Measurements from ENCODE around the gene TNRC6B.
A peak's percentile ranks its signal among the peaks of the same experiment; 100 is the strongest.

TNRC6B gene

GRCh38 chr22:40198733-40199132 lies 21.0 kb downstream of the TNRC6B start:
- Mint-ChIP-seq H3K27ac (peak overlapping the region; percentile 63), H3K36me3 (peaks cover 2% of the 10 kb centered on the region), H3K4me3 (no peak overlapping the region), H3K9me3 (no peaks in the 10 kb centered on the region), H3K27me3 (no peaks in the 10 kb centered on the region), H3K4me1 (peaks cover 81% of the 10 kb centered on the region)

GRCh38 chr22:40199223-40199622 lies 21.5 kb downstream of the TNRC6B start:
- Mint-ChIP-seq H3K36me3 (peaks cover 2% of the 10 kb centered on the region), H3K4me1 (peaks cover 81% of the 10 kb centered on the region), H3K27me3 (no peaks in the 10 kb centered on the region), H3K27ac (peak overlapping the region; percentile 63), H3K4me3 (no peak overlapping the region), H3K9me3 (no peaks in the 10 kb centered on the region)

- H3K27me3 Mint-ChIP-seq, result no peaks in the 10 kb centered on the region
- H3K27ac Mint-ChIP-seq, result no peak overlapping the region
- H3K4me1 Mint-ChIP-seq, result peaks cover 81% of the 10 kb centered on the region
- H3K36me3 Mint-ChIP-seq, result peaks cover 2% of the 10 kb centered on the region
- H3K9me3 Mint-ChIP-seq, result no peaks in the 10 kb centered on the region
- H3K4me3 Mint-ChIP-seq, result no peak overlapping the region
Observed at GRCh38 chr22:40199852-40200251, 22.1 kb downstream of the TNRC6B start.

GRCh38 chr22:40200795-40201530 lies 23.2 kb downstream of the TNRC6B start:
- H3K27ac Mint-ChIP-seq, result peak overlapping the region; percentile 79
- peaks cover 83% of the 10 kb centered on the region for H3K4me1 Mint-ChIP-seq
- H3K27me3 Mint-ChIP-seq, result no peaks in the 10 kb centered on the region
- H3K4me3 Mint-ChIP-seq, result no peak overlapping the region
- H3K9me3 Mint-ChIP-seq, result no peaks in the 10 kb centered on the region
- peaks cover 2% of the 10 kb centered on the region for H3K36me3 Mint-ChIP-seq

- peaks cover 3% of the 10 kb centered on the region for H3K36me3 Mint-ChIP-seq
- peak overlapping the region; percentile 97 for H3K27ac Mint-ChIP-seq
- H3K4me3 Mint-ChIP-seq, result no peak overlapping the region
- peaks cover 78% of the 10 kb centered on the region for H3K4me1 Mint-ChIP-seq
- H3K27me3 Mint-ChIP-seq, result no peaks in the 10 kb centered on the region
- H3K9me3 Mint-ChIP-seq, result no peaks in the 10 kb centered on the region
Observed at GRCh38 chr22:40202225-40202944, 24.7 kb downstream of the TNRC6B start.

- peaks cover 4% of the 10 kb centered on the region for H3K36me3 Mint-ChIP-seq
- H3K4me3 Mint-ChIP-seq, result peak overlapping the region; percentile 68
- no peaks in the 10 kb centered on the region for H3K9me3 Mint-ChIP-seq
- H3K27me3 Mint-ChIP-seq, result no peaks in the 10 kb centered on the region
- peaks cover 82% of the 10 kb centered on the region for H3K4me1 Mint-ChIP-seq
- H3K27ac Mint-ChIP-seq, result peak overlapping the region; percentile 97
Observed at GRCh38 chr22:40203572-40203971, 25.8 kb downstream of the TNRC6B start.

GRCh38 chr22:40204321-40205116 lies 26.8 kb downstream of the TNRC6B start:
- Mint-ChIP-seq H3K27ac (peak overlapping the region; percentile 97), H3K27me3 (no peaks in the 10 kb centered on the region), H3K4me1 (peaks cover 82% of the 10 kb centered on the region), H3K4me3 (no peak overlapping the region), H3K36me3 (peaks cover 4% of the 10 kb centered on the region), H3K9me3 (no peaks in the 10 kb centered on the region)

- Mint-ChIP-seq H3K27me3 (no peaks in the 10 kb centered on the region), H3K36me3 (peaks cover 4% of the 10 kb centered on the region), H3K9me3 (no peaks in the 10 kb centered on the region), H3K4me1 (peaks cover 87% of the 10 kb centered on the region), H3K4me3 (no peak overlapping the region), H3K27ac (peak overlapping the region; percentile 65)
Observed at GRCh38 chr22:40206561-40206960, 28.8 kb downstream of the TNRC6B start.

GRCh38 chr22:40210818-40211217 lies 33.1 kb downstream of the TNRC6B start:
- Mint-ChIP-seq H3K27me3 (no peaks in the 10 kb centered on the region), H3K4me3 (peak overlapping the region; percentile 4), H3K4me1 (peaks cover 87% of the 10 kb centered on the region), H3K9me3 (no peaks in the 10 kb centered on the region), H3K27ac (peak overlapping the region; percentile 60), H3K36me3 (peaks cover 2% of the 10 kb centered on the region)

GRCh38 chr22:40211476-40212054 lies 33.8 kb downstream of the TNRC6B start:
- Mint-ChIP-seq H3K27me3 (no peaks in the 10 kb centered on the region), H3K9me3 (no peaks in the 10 kb centered on the region), H3K4me3 (peak overlapping the region; percentile 4), H3K27ac (peak overlapping the region; percentile 87), H3K4me1 (peaks cover 89% of the 10 kb centered on the region), H3K36me3 (peaks cover 2% of the 10 kb centered on the region)

GRCh38 chr22:40212121-40212520 lies 34.4 kb downstream of the TNRC6B start:
- Mint-ChIP-seq H3K27ac (peak overlapping the region; percentile 87), H3K27me3 (no peaks in the 10 kb centered on the region), H3K4me3 (no peak overlapping the region)

GRCh38 chr22:40213478-40213877 lies 35.8 kb downstream of the TNRC6B start:
- Mint-ChIP-seq H3K27me3 (no peaks in the 10 kb centered on the region), H3K27ac (peak overlapping the region; percentile 84), H3K36me3 (no peaks in the 10 kb centered on the region), H3K9me3 (no peaks in the 10 kb centered on the region), H3K4me1 (peaks cover 91% of the 10 kb centered on the region), H3K4me3 (no peak overlapping the region)

More at GRCh38 chr22:40212121-40212520, 34.4 kb downstream of the TNRC6B start:
- Mint-ChIP-seq H3K4me1 (peaks cover 94% of the 10 kb centered on the region), H3K36me3 (peaks cover 2% of the 10 kb centered on the region), H3K9me3 (no peaks in the 10 kb centered on the region)

- peak overlapping the region; percentile 75 for H3K4me3 Mint-ChIP-seq
- H3K36me3 Mint-ChIP-seq, result no peaks in the 10 kb centered on the region
- no peaks in the 10 kb centered on the region for H3K27me3 Mint-ChIP-seq
- peaks cover 91% of the 10 kb centered on the region for H3K4me1 Mint-ChIP-seq
- no peaks in the 10 kb centered on the region for H3K9me3 Mint-ChIP-seq
- peak overlapping the region; percentile 97 for H3K27ac Mint-ChIP-seq
Observed at GRCh38 chr22:40215266-40215665, 37.5 kb downstream of the TNRC6B start.

GRCh38 chr22:40216041-40216756 lies 38.5 kb downstream of the TNRC6B start:
- H3K9me3 Mint-ChIP-seq, result no peaks in the 10 kb centered on the region
- peak overlapping the region; percentile 97 for H3K27ac Mint-ChIP-seq
- no peaks in the 10 kb centered on the region for H3K36me3 Mint-ChIP-seq
- H3K4me1 Mint-ChIP-seq, result peaks cover 91% of the 10 kb centered on the region
- H3K27me3 Mint-ChIP-seq, result no peaks in the 10 kb centered on the region
- H3K4me3 Mint-ChIP-seq, result peak overlapping the region; percentile 75

GRCh38 chr22:40218152-40218551 lies 40.4 kb downstream of the TNRC6B start:
- H3K27ac Mint-ChIP-seq, result peak overlapping the region; percentile 81
- peaks cover 89% of the 10 kb centered on the region for H3K4me1 Mint-ChIP-seq
- no peaks in the 10 kb centered on the region for H3K27me3 Mint-ChIP-seq
- H3K4me3 Mint-ChIP-seq, result peak overlapping the region; percentile 32
- no peaks in the 10 kb centered on the region for H3K9me3 Mint-ChIP-seq
- H3K36me3 Mint-ChIP-seq, result no peaks in the 10 kb centered on the region

Data from activated naive CD4-positive, alpha-beta T cell treated with anti-CD3 and anti-CD28 coated beads, Interleukin-2, amount 50 U/mL, for 24 hours (primary cell).